GM12874 (cell line): ENCODE results near the gene TXNRD2.

ENCODE experiments used
- TF ChIP-seq, protein P1 (sequence below): IDR thresholded peaks from 2 replicates; pipeline ENCODE4 v1.5.1; 2011; ENCODE audit warnings: low read depth, mild to moderate bottlenecking, control low read depth, low read length, moderate library complexity; ENCODE audit not compliant: insufficient read depth

Gene TXNRD2

DNA sequence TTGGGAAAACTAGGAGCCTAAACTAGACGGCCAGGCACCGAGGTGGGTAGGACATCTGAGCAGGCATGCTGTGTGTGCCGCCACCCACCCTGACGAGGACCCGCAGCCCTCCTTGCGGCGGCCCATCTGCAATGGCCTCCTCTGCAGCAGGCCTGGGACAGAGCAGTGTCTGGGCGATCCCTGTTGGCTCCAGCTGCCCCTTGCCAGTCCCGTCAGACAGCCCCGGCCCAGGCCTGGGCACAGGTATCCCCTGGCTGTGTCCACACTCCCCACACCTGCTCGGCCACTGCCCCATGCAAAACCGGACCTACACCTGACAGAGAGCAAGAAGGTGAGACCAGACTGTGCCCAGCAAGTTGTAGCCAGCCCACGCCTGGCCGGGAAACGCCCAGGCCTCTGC, 48.3 kb downstream of the TXNRD2 start:
- TF ChIP-seq, protein P1, sequence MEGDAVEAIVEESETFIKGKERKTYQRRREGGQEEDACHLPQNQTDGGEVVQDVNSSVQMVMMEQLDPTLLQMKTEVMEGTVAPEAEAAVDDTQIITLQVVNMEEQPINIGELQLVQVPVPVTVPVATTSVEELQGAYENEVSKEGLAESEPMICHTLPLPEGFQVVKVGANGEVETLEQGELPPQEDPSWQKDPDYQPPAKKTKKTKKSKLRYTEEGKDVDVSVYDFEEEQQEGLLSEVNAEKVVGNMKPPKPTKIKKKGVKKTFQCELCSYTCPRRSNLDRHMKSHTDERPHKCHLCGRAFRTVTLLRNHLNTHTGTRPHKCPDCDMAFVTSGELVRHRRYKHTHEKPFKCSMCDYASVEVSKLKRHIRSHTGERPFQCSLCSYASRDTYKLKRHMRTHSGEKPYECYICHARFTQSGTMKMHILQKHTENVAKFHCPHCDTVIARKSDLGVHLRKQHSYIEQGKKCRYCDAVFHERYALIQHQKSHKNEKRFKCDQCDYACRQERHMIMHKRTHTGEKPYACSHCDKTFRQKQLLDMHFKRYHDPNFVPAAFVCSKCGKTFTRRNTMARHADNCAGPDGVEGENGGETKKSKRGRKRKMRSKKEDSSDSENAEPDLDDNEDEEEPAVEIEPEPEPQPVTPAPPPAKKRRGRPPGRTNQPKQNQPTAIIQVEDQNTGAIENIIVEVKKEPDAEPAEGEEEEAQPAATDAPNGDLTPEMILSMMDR: no peak

DNA sequence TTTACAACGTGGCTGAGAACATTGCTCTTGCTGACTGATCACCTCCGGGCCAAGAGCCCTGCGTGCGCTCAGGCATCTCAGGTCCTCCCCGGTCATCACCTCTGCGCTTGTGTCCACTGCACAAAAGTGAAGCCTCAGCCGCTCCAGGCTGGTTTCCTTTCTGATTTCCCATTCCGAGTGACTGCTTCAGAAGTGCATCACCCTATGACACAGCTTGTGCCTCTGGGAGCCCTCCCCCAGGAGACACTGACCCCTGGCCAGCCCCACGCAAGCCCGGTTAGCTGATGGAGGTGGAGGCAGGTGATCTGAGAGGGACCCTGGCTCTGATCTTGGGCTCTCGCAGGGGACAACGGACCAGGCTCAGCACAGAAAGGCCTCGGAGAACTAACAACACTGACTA, 48.7 kb downstream of the TXNRD2 start:
- TF ChIP-seq, protein P1: no peak

DNA sequence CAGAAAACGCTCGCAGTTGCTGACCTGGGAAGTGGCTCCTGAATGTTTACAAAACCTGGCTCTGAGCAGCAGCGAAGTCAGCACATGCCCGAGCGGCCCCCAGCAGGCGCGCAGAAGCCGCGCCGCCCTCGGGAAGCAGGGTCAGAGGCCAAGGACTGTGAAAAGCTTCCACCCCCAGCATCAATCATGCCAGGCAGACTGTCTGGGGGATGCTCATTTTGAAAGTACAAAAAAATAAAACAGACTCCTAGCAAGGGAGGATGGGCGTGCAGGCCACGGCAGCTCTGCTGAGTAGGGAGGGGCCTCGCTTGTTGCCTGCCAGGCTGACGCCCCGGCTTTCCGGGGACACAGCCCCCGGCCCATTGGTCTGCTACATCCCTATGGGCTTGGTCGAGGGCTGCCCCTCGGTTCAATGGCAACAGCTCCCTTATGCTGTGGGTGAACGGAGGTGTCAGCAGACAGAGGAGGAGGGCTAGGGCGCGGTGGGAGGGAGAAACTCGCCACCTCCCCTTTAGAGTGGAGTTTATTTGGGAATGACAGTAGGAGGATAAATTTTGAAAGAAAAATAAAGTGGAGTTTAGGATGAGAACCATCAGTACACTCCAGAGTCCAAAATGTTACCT, 49.2 kb downstream of the TXNRD2 start:
- TF ChIP-seq, protein P1: no peak

DNA sequence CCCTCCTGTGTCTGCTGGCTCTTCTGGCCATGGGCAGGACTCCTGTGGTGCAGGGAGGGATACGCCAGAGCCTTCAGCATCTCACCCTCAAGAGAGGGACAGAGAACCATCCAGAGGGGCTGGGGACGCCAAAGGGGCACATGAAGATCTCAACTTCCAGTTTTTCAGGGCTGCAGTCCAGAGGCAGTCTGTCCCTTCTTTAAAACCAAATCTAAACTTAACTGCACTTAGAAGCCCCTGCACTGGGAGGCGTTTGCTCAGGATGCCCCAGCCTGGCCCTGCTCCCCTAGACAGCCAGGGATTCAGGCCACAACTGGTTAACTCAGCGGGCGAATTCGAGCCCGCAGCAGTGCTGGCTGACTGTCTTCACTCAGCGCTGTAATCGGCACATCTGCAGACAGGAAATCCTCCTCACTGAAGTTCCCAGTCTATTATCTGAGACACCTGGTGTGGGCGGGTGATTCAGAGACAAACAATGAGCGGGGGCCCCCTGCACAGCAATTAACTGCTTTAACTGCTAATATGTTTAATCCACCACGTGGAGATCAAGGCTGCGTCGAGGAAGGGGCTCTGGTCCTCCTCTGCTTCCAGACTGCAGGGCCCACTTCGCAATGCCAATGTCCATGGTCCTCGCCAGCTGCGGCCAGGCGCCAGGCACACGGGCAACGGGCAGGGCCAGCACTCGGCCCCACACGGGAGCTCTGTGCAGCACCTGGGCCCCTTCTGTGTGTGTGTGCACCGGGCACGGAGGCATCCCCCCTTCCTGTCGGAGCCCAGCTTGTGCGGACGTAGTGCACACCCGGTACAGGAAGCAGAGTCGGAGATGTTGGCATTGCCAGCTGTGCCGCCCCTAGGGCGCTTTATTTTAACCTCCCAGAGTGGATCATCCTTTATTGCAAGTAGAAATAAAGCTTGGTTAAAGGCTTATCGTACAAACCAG, 50.0 kb downstream of the TXNRD2 start:
- TF ChIP-seq, protein P1: no peak

DNA sequence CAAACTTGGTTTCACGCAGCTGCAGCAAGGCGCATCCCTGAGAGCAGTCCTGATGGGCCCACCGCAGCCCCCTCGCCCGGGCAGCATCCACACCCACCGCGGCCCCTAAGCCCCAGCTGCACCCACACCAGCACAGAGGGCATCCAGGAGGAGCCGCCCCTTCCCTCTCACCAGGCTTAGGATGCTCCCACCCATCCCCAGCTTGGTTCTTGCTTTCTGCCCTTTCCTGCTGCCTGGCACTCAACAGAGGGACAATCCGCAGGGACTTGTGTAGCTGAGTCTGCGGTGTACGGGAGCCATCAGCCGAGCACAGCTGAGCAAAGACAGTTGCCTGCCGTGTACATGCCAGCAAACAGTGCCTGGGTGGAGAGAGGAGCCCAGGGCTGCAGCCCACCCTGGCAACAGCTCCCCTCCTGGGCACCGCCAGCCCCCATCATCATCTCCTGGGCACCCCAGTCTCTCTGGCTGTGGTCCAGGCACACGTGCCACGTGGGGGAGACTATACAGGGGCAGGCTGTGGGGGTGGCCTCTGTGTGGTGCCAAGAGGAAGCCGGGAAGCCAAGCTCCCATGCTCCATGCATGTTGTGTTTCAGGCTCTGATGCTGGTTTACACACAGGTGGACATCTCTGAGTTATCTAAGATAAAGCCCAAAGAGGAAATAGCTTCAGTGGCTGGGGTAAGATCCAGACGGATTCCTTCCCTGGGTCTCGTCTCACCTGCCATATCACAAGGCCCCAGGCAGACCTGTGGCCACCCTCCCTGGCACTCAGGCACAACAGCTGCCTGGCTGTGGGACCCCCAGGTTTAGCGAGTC, 50.9 kb downstream of the TXNRD2 start:
- TF ChIP-seq, protein P1: no peak

DNA sequence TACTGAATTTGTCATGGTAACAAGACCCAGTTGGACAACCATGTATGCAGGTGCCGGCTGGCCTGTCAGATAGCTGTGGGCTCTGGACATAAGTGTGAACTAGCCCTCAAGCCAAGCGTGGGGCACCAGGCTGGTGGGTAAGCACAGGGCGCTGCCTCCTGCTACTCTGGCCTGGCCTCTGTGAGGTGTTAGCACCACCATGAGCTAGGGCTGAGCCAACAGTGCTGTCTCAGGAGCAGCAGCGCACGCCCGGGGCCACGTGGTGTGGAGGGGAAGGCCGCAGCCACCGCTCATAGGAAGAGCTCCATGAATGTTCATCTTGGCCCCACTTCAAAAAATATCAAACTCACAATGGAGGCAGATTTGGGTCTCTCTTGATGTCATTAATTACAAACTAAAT, 51.7 kb downstream of the TXNRD2 start:
- TF ChIP-seq, protein P1: no peak
